Neural cell (in vitro differentiated cells): Measurements from ENCODE around the gene LMO3.

Experiments used
- CTCF ChIP-seq: fragments of 450-650 bp; IDR thresholded peaks from 2 replicates; pipeline ENCODE4 v1.5.1; 2014; ENCODE audit warnings: antibody characterized with exemption, mild to moderate bottlenecking, moderate library complexity; ENCODE audit not compliant: poor library complexity, severe bottlenecking
- EP300 ChIP-seq: fragments of 450-650 bp; conservative IDR thresholded peaks from 2 replicates; pipeline ENCODE4 v1.6.1; 2014; ENCODE audit warnings: antibody characterized with exemption, mild to moderate bottlenecking, moderate library complexity; ENCODE audit not compliant: poor library complexity, severe bottlenecking
- EZH2 ChIP-seq: fragments of 200-600, 300-800 bp; shearing (Covaris generic), sonication (generic); IDR thresholded peaks from 2 replicates; pipeline ENCODE4 v1.6.1; 2014; ENCODE audit warnings: antibody characterized with exemption, low read length, borderline replicate concordance, mild to moderate bottlenecking; ENCODE audit not compliant: insufficient read depth, poor library complexity, severe bottlenecking
- POLR2AphosphoS5 ChIP-seq: IDR thresholded peaks from 2 replicates; pipeline ENCODE4 v1.6.1; 2012
- RAD21 ChIP-seq: fragments of 450-650 bp; conservative IDR thresholded peaks from 2 replicates; pipeline ENCODE4 v1.6.1; 2014; ENCODE audit warnings: antibody characterized with exemption, mild to moderate bottlenecking, moderate library complexity
- SMC3 ChIP-seq: fragments of 450-650 bp; conservative IDR thresholded peaks from 2 replicates; pipeline ENCODE4 v1.6.1; 2014; ENCODE audit warnings: antibody characterized with exemption, mild to moderate bottlenecking, moderate library complexity; ENCODE audit not compliant: poor library complexity
- TAF1 ChIP-seq: IDR thresholded peaks from 2 replicates; pipeline ENCODE4 v1.6.1; 2012; ENCODE audit warnings: low read depth
- TF ChIP-seq, protein P1 (sequence below): IDR thresholded peaks from 2 replicates; pipeline ENCODE4 v1.6.1; 2012; ENCODE audit warnings: borderline replicate concordance

GRCh38 chr12:16545836-16546235, 60.1 kb downstream of the LMO3 start:
- TF ChIP-seq RAD21 (no peak), POLR2AphosphoS5 (no peak), CTCF (no peak), EZH2 (no peak), EP300 (no peak), SMC3 (no peak), TAF1 (no peak)
- TF ChIP-seq, protein P1, sequence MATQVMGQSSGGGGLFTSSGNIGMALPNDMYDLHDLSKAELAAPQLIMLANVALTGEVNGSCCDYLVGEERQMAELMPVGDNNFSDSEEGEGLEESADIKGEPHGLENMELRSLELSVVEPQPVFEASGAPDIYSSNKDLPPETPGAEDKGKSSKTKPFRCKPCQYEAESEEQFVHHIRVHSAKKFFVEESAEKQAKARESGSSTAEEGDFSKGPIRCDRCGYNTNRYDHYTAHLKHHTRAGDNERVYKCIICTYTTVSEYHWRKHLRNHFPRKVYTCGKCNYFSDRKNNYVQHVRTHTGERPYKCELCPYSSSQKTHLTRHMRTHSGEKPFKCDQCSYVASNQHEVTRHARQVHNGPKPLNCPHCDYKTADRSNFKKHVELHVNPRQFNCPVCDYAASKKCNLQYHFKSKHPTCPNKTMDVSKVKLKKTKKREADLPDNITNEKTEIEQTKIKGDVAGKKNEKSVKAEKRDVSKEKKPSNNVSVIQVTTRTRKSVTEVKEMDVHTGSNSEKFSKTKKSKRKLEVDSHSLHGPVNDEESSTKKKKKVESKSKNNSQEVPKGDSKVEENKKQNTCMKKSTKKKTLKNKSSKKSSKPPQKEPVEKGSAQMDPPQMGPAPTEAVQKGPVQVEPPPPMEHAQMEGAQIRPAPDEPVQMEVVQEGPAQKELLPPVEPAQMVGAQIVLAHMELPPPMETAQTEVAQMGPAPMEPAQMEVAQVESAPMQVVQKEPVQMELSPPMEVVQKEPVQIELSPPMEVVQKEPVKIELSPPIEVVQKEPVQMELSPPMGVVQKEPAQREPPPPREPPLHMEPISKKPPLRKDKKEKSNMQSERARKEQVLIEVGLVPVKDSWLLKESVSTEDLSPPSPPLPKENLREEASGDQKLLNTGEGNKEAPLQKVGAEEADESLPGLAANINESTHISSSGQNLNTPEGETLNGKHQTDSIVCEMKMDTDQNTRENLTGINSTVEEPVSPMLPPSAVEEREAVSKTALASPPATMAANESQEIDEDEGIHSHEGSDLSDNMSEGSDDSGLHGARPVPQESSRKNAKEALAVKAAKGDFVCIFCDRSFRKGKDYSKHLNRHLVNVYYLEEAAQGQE, result no peak
